Natural killer cell (primary cell): ENCODE results near the gene SLC37A2. TPM values are rescaled to one million over a fixed set of nuclear protein-coding genes. Genes with fewer than 3 reads are reported as not detected.

Source experiments
- ATAC-seq, 3 donors: fragments of 150-1000 bp in 2 of 3; fragments of 200-7000 bp in 1 of 3; cut with Tn5 transposase; 1 replicate in 1 of 3; 2 replicates in 2 of 3; pipeline ENCODE4 v1.10.0; 2021; ENCODE audit warnings: mild to moderate bottlenecking in 2 of 3, moderate library complexity in 2 of 3
- DNase-seq, 2 donors: peaks; one replicate each; pipeline versions ENCODE4 v3.0.0 to v3.0.0-alpha.2; 2013 to 2021; ENCODE audit warnings: mixed read lengths in 1 of 2
- H3K27ac ChIP-seq: one replicate; pipeline ENCODE4 v1.5.1; 2013; ENCODE audit warnings: mild to moderate bottlenecking, low read length
- H3K27me3 ChIP-seq: one replicate; pipeline ENCODE4 v1.6.1; 2013; ENCODE audit warnings: low read length; ENCODE audit not compliant: control insufficient read depth, insufficient read depth
- H3K36me3 ChIP-seq: one replicate; pipeline ENCODE4 v1.6.1; 2013; ENCODE audit warnings: low read length; ENCODE audit not compliant: control insufficient read depth, insufficient read depth
- H3K4me1 ChIP-seq: one replicate; pipeline ENCODE4 v1.6.1; 2013; ENCODE audit warnings: low read length; ENCODE audit not compliant: control insufficient read depth, insufficient read depth
- H3K4me3 ChIP-seq: one replicate; pipeline ENCODE4 v1.5.1; 2013; ENCODE audit warnings: low read length
- H3K9me3 ChIP-seq: one replicate; pipeline ENCODE4 v1.6.1; 2013; ENCODE audit warnings: low read length; ENCODE audit not compliant: control insufficient read depth, insufficient read depth
- H3K27ac Mint-ChIP-seq, 2 donors: one replicate each; pipeline ENCODE4 v1.8.0; 2022; ENCODE audit warnings: mild to moderate bottlenecking in 2 of 2, mixed read lengths in 2 of 2, moderate library complexity in 1 of 2
- H3K27me3 Mint-ChIP-seq, 2 donors: one replicate each; pipeline ENCODE4 v1.8.0; 2022; ENCODE audit warnings: low read depth in 2 of 2, mixed read lengths in 2 of 2
- H3K36me3 Mint-ChIP-seq: one replicate; pipeline ENCODE4 v1.8.0; 2022; ENCODE audit warnings: mixed read lengths
- H3K4me1 Mint-ChIP-seq, 2 donors: one replicate each; pipeline ENCODE4 v1.8.0; 2022; ENCODE audit warnings: mixed read lengths in 2 of 2
- H3K4me3 Mint-ChIP-seq: one replicate; pipeline ENCODE4 v1.8.0; 2022; ENCODE audit warnings: mild to moderate bottlenecking, moderate library complexity, mixed read lengths
- H3K9me3 Mint-ChIP-seq, 2 donors: one replicate each; pipeline ENCODE4 v1.8.0; 2022; ENCODE audit warnings: mixed read lengths in 2 of 2
- CTCF ChIP-seq: fragments of 200-600 bp; IDR thresholded peaks from one replicate; pipeline ENCODE4 v1.8.0; 2022; ENCODE audit warnings: antibody characterized with exemption
- WGBS: methylation state at CpG from one replicate; pipeline ENCODE4 v1.1.7; 2013; ENCODE audit warnings: missing lambda C conversion rate; ENCODE audit not compliant: insufficient coverage; 5-methylcytosine and 5-hydroxymethylcytosine counted together
- intact Hi-C: fragments of 100-400 bp; cut with micrococcal nuclease; formaldehyde crosslinking; loops from one replicate; pipeline ENCODE4 v1.14.2; 2022
- total RNA-seq, 4 donors: library from RNA; stranded (reverse); fragments of 120-200 nt in 1 of 4; gene quantifications; one replicate each; pipeline versions ENCODE4 v1.2.3 to v1.2.4, GENCODE V29; 2013 to 2022

SLC37A2 gene
- total RNA-seq, 3 donors from 2014 or later (not counting 1 experiment from before 2014, with no cell fraction given), result 1.0 to 3.2 (median 1.8) TPM

- Histone ChIP-seq H3K4me1 (peaks cover 13% of the 10 kb centered on the region), H3K9me3 (no peaks in the 10 kb centered on the region), H3K27me3 (no peaks in the 10 kb centered on the region), H3K27ac (peak overlapping the region; percentile 49), H3K36me3 (no peaks in the 10 kb centered on the region), H3K4me3 (peak overlapping the region; percentile 55)
- peak overlapping the region; percentile 90 for H3K4me3 Mint-ChIP-seq
- TF ChIP-seq CTCF, result no peak
- H3K27me3 Mint-ChIP-seq, result peaks cover 0 to 5% of the 10 kb centered on the region in 2 donors
- H3K27ac Mint-ChIP-seq, result peak overlapping the region; percentile 70 to 86
- H3K4me1 Mint-ChIP-seq, result peaks cover 0 to 10% of the 10 kb centered on the region in 2 donors
- ATAC-seq (no peak), DNase-seq (no peak)
- no peaks in the 10 kb centered on the region for H3K36me3 Mint-ChIP-seq
- no peaks in the 10 kb centered on the region for H3K9me3 Mint-ChIP-seq
- WGBS, result 44% methylated on average over 18 of the region's 19 CpGs
- intact Hi-C loops, result loop anchor here (2.0 kb wide), 2 partner anchors 48 to 108 kb away; partner anchors contain the start of genes CCDC15 and TMEM218
Observed at GRCh38 chr11:125062218-125062930, 731 bp upstream of the SLC37A2 start.

- Mint-ChIP-seq H3K4me3 (peak overlapping the region; percentile 90), H3K27me3 (peaks cover 5 to 9% of the 10 kb centered on the region in 2 donors), H3K27ac (peak overlapping the region in 1 of 2 donors; percentile 86), H3K9me3 (no peaks in the 10 kb centered on the region), H3K36me3 (no peaks in the 10 kb centered on the region), H3K4me1 (peaks cover 0 to 10% of the 10 kb centered on the region in 2 donors)
- ATAC-seq, result peak; percentile 5 to 25 (median 23)
- Histone ChIP-seq H3K36me3 (no peaks in the 10 kb centered on the region), H3K4me1 (peaks cover 13% of the 10 kb centered on the region), H3K4me3 (peak overlapping the region; percentile 55), H3K27ac (peak overlapping the region; percentile 49), H3K9me3 (no peaks in the 10 kb centered on the region), H3K27me3 (no peaks in the 10 kb centered on the region)
- 11% methylated on average over 37 of the region's 38 CpGs for WGBS
- no peak for TF ChIP-seq CTCF
- intact Hi-C loops, result loop anchor here (2.0 kb wide), 2 partner anchors 47 to 109 kb away; partner anchors contain the start of genes CCDC15 and TMEM218
- DNase-seq, result peak in 1 of 2 donors; percentile 17
Observed at GRCh38 chr11:125063429-125064043, 431 bp downstream of the SLC37A2 start.

- ATAC-seq (no peak), DNase-seq (no peak)
- peak overlapping the region; percentile 55 for H3K4me3 ChIP-seq
- H3K36me3 ChIP-seq, result no peaks in the 10 kb centered on the region
- Mint-ChIP-seq H3K4me1 (peaks cover 0 to 10% of the 10 kb centered on the region in 2 donors), H3K4me3 (peak overlapping the region; percentile 80), H3K9me3 (no peaks in the 10 kb centered on the region), H3K27me3 (peaks cover 5 to 10% of the 10 kb centered on the region in 2 donors), H3K36me3 (no peaks in the 10 kb centered on the region), H3K27ac (peak overlapping the region in 1 of 2 donors; percentile 86)
- intact Hi-C loops, result no loop called here
- no peak overlapping the region for H3K27ac ChIP-seq
- H3K4me1 ChIP-seq, result peaks cover 13% of the 10 kb centered on the region
- no peak for TF ChIP-seq CTCF
- no peaks in the 10 kb centered on the region for H3K27me3 ChIP-seq
- no peaks in the 10 kb centered on the region for H3K9me3 ChIP-seq
- WGBS, result 98% methylated on average over 3 of the region's 7 CpGs
Observed at GRCh38 chr11:125064070-125064469, 965 bp downstream of the SLC37A2 start.
